GM18508 (cell line): ENCODE results near the gene ELF5.

ENCODE experiments used
- ATAC-seq: cut with Tn5 transposase; IDR thresholded peaks from one replicate; pipeline ENCODE4 v1.9.1; 2021; ENCODE audit warnings: moderate number of reproducible peaks; ENCODE audit not compliant: insufficient read depth, unreplicated experiment

ELF5 gene

DNA sequence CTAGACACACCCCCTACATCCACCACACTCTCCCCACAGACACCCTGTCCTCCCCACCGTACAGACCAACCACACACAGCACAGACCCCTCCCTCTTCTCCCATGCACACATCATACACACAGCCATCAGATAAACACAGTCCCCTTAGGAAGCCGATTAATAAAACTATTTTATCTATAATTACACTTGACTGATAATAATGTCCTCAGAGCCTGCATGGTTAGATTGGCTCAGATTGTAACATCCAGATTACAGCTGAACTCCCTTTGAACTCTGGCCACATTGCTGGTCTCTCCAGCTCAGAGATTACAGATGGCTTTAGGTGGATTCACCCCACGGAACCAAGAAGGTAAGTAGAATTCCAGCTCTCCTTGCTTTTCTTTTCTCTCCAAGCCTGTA is 9.5 kb upstream of the ELF5 start:
- no peak for ATAC-seq

DNA sequence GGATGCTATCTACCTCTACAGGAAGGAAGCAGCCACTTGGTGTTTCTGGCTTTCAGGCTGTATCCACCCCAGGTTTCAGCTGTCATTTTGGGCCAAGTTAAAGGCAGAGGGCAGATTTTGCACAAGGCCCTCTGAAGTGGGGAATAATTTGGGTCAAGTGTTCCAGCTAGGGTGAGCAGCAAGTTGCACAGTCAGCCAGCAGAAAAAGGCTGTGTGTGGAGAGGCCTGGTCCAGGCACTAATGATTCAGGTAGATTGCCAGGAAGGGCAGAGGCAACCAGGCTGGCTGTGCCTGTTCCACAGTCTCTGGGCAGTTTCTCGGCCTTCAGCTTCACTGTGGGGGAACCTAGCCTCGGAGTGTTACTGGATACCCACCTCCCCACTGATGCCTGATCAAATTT is 8.6 kb upstream of the ELF5 start:
- ATAC-seq, result no peak

DNA sequence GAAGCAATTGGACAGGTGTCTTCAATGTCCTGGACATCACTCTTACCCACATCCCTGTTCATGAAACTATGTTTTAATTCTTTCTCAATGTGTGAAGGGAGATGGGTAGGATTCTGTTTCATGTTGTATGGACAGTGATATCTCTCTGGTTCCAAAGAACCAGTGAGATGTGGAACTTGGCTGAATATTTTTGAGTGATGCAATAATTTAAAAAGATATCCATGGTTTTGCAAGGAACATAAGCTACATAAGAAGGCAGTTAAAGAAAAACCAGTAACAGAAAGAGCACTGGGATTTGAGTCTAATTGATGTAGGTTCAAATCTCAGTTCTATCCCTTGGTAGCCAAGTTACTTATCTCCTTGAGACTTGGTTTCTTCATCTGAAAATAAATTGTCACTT is 7.7 kb upstream of the ELF5 start:
- no peak for ATAC-seq

DNA sequence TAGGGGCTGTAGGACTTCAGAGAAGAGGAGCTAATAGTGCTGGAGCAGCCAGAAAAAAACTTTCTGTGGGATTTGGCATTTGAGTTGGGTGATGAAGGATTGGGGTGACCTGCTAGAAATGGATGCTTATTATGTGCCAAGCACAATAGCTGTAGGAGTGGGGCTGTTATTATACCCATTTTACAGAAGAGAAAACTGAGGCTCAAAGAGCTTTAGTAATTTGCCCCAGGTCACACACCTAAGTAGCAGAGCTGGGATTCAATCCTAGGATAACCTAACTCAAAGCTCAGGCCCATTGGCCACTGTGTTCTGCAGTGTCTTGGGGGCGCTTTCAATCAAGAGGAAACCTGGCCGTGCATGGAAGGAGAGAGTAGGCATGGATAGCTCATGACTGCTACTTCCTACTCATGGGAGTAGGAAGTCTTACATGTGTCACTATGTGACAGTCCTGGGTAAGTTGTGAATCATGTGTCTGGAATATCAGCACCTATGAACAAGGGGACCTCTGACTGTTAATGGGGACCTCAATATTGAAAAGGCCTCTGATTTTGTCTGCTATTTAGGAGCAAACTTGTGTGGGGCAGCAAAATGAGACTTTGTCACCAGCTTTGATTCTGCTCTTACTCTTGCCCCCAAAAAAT is 6.1 kb upstream of the ELF5 start:
- ATAC-seq, result no peak

DNA sequence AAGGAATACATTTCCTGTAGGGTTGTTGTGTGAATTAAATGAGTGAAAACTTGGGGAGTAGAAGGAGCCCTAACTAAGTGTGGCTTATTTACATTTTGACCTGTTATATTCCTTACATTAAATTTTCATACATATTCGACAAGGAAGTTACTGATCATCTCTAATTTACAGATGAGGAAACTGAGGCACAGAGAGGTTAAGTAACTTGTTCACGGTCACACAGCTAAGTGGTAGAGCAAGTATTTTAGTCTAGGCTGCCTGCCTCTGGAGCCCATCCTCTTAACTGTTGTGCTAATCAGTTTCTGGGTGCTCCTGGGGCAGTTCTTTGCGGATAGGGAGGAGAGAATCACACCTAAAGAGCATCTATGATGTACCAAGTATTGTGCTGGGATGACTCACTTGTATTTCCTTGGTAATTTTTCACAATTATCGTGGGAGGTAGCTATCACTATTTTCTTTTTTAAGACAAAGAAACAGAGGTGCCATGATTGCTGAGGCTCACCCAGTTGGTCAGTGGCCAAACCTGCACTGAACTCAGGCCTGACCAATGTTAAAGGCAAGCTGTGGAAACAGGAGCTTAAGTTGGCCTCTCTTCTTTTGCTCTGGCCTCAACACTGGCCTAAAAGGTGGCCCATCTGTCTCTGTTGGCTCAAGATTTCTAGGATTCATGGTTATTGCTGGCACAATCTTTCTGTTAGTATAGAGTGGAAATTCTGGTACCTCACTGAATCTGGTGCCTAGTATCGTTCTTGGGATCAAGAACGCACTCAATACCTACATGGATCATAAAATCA is 2.9 kb upstream of the ELF5 start:
- no peak for ATAC-seq

DNA sequence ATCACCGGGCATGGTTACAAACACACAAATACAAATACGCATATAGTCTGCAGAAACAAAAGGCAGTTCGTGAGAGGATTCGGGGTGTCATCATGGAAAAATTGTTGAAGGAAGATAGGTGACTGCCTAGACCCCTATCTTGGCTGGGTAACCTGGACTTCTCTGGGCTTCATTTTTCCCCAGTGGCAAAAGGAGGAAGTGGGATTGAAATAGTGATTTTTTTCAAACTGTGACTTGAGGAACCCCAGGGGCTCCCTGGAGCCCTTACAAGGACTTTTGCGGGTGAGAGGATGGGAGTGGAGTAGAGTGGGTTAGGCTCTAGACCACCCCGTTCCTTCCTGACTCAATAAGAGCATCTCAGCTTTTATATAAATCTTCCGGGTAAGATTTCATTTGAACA is 1.0 kb upstream of the ELF5 start:
- no peak for ATAC-seq

DNA sequence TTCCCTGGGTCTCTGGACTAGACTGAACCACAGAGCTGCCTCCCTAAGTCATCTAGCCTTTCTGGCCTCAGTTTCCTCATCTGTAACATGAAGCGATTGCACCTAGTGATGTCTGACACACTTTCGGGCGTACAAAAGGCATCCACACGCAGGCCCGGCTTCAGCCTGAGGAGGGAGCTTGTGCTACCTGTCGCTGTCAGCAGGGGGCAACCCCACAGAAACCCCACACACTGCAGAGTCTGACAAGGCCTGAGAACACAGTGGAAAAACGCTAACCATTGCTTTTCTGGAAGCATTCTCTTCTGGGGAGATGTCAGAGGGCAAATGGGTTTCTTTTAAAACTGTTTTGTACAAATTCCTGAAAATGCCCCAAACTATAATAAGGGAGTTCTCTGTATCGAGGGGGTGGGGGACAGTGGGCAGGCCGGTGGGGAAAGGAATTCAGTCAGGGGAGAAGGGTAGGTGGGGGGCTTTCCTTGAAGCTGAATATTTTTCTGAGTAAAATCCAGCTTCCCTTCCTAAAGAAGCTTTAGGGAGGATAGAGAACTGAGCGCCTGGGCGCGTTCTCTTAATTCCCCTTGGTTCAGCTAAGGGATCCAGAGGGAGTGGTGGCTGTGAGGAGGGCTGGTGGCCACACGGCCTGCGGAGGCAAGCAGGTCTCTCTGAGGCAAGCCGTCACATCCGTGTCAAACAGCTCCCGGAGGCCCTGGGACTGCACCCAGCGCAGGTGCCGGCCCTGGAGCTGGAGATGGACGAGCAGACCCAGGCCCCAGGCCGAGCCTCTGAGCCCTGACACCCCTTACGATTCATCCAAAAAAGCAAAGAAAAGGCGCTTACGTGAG is 533 bp downstream of the ELF5 start:
- peak; percentile 86 for ATAC-seq

DNA sequence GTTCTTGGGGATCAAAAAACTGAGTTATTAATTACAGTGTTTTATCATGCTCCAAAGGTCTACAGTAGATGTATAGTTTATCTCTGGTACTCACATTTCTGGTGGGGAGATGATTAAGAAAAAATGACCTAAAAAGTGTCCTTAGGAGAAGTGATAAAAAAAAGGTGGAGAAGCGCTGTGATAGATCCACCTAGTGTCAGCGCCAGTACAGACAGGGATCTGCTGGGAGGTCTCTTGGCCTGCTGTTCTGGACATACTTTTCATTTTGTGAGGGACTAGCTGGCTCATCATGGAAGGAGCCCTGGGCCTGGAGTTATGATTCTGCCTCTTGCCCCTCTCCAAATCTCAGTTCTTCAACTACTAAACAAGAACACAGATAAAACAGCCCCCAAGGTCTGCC is 2.9 kb downstream of the ELF5 start:
- ATAC-seq, result no peak

DNA sequence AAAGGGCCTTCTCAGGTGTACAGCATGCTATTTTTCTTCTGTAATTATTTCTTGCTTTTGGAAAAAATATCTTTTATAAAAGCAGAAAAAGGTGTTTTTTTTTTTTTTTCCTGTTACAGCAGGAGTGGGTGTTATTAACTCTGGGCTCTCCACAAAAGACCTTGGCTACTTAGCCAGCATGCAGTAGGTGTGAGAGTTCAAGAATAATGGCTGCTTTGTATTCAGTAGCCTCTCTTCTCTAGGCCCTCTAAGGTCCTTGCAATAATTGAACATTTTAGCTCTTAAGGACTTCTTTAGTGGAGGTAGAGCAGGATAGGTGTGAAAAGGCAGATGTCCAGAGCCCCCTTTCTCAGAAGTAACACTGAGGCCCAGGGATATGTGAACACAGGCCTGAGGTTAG is 3.4 kb downstream of the ELF5 start:
- no peak for ATAC-seq

DNA sequence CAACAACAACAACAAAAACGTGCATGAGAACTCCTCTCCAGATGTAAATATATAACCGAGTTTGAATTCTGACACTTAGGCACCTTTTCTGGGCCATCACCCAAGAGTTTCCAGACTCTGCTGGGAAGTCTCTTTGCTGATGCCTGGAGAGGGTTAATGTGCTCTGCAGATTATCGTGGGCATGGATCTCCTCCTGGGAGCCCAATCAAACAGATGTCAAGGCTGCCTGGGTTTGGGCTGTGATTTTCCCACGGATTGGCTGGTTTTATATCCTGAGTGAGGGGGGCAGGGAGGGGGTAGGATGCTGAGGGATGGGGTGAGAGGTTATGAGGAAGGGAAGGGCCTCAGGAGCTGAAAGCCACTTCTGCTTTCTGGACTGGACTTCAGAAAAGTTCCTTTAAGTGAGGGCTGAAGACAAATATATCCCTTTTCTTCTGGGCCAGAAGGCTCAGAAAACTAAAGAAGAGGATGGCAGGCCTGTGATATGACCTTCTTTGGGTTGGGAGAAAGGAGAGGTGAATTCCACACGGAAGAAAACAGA is 4.2 kb downstream of the ELF5 start:
- ATAC-seq, result no peak

DNA sequence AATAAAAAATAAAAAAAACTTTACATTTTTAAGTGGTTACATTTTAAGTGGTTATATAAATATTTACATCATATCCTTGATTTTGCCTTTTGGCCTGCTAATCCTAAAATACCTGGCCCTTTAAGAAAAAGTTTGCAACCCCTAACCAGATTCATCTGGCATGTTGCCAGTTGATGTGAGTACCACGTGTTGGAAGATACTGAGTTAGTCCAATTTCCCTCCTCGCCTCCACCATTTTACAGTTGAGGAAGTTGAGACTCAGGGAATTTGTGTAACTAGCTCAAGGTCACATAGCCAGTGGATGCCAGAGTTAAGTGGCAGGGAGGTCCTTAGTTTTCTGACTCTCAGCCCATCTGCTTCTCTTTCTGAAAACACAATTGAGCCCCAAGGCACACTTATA is 5.1 kb downstream of the ELF5 start:
- ATAC-seq, result no peak

DNA sequence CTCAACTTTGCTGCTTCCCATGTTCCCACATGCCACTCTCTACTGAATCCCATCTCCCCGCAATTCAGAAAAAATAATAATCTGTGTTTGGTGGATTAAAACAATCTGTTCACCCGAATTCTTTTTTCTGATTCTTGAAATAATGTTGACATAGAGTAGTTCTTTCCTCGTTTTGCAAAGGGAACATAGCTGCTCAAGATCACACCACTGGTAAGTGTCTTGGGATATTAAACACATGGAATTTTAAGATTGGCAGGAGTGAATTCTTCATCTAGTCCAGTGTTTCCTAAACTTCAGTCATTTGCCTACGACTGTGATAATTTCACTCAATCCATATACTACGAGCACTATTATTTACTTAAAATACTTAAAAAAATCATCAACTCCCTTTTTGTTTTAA is 6.0 kb downstream of the ELF5 start:
- no peak for ATAC-seq

DNA sequence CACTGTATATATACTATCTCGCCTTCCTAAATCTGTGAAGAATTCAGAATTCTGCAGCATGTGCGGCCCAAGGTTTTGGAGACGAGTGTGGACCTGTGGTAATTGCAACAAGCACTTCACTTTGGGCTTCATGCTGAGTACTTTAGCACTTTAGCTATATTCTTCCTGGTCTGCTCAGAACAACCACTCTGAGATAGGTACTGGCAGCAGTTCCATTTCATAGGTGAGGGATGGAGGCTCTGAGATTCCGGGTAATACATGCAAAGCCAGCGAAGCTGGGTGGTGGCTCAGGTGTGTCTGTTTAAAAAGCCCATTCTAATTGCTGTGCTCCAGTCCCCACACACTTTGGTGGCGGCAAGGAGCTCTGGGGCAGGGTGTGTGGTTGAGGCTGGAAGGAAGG is 6.4 kb downstream of the ELF5 start:
- ATAC-seq, result no peak

DNA sequence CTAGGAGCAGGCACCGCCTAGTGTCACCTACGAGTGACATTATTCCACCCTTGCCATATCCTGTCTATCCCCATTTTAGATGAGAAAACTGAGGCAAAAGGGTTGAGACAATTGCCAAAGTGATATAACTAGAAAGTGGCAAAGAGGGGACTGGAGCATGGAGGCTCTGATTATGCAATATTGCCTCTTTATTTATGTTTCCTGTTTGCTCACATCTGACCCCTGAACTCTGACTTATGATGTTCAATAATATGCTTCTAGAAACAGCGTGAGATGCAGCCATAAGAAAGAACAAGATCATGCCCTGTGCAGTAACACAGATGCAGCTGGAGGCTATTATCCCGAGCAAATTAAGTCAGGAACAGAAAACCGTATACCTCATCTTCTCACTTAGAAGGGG is 7.7 kb downstream of the ELF5 start:
- no peak for ATAC-seq

DNA sequence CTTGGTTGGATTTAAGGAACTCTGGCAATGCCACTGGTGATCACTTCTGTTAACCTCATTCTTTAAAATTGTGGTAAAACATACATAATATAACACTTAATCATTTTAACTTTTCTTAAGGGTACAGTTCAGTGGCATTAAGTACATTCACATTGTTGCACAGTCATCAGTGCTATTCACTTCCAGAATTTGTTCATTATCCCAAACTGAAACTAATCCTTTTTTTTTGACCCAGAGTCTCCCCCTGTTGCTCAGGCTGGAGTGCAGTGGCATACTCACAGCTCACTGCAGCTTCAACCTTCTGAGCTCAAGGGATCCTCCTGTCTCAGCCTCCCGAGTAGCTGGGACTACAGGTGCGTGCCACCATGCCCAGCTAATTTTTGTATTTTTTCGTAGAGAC is 10.6 kb downstream of the ELF5 start:
- ATAC-seq, result no peak

DNA sequence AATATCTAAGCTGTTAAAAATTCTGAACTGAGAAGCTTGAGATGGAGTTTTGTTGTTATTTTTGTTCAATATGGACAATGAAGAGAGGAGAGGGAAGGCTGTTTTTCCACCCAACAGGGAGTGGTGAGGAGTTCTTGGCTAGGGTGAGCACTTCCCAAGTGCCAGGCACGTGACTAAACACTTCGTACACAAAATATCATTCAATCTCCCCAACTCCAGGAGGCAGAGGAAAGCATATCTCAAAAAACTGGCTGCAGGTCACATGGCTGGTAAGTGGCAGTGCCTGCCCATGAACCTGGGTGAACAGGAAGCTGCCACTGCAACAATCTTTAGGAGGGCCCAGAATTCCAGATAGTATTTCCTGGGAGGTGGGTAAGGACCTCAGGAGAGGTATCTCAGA is 11.6 kb downstream of the ELF5 start:
- ATAC-seq, result no peak

DNA sequence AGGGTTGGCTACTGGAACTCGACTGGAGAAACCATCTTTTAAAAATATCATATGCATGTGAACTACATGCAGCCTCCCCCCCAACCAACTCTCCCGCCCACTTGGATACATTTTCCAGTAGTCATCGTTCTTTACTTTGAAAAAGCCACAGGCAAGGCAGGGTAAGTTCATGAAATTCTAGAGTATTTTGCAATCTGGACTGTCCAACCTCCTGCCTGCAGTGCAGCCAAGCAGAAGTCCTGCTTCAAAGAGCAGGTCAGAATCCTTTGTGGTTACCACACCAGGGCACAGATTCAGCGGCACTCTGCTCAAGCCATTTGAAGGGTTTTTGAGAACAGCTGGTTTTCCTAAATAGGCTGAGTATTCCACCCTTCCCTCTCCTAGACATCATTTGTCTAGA is 12.1 kb downstream of the ELF5 start:
- no peak for ATAC-seq

DNA sequence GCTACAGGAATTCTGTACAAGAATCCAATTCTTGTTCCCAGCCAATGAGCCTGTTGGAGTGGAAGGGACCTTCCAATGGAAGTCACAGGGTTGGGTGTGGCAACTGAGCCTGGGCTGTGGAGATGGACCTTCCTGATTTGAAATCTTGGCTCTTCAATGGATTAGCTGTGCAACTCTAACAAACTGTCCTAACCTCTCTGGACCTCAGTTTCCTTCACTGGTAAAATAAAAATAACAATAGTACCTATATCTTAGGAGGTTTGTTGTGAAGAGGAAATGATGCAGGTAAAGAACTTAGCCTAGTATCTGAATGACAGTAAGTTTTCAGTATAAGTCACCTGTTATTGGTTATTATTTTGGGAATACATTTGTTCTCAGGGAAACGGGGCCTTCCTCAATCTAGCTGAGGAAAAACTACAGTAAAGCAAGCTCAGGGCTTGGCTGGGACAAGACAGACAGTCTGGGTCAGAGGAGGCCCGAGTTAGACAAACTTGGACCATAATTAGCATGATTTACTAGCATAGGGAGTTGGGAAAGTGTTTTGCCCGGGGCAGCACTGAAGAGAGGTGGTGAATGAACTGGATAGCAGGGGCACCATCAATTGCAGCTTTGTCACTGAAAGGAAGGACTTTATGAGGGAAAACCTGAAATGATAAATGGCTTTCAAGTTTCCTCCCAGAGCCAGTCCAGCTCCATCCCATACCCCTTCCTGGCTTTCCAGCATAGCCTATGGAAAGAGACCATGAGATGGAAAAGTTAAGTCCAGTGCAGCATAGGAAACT is 13.7 kb downstream of the ELF5 start:
- no peak for ATAC-seq

DNA sequence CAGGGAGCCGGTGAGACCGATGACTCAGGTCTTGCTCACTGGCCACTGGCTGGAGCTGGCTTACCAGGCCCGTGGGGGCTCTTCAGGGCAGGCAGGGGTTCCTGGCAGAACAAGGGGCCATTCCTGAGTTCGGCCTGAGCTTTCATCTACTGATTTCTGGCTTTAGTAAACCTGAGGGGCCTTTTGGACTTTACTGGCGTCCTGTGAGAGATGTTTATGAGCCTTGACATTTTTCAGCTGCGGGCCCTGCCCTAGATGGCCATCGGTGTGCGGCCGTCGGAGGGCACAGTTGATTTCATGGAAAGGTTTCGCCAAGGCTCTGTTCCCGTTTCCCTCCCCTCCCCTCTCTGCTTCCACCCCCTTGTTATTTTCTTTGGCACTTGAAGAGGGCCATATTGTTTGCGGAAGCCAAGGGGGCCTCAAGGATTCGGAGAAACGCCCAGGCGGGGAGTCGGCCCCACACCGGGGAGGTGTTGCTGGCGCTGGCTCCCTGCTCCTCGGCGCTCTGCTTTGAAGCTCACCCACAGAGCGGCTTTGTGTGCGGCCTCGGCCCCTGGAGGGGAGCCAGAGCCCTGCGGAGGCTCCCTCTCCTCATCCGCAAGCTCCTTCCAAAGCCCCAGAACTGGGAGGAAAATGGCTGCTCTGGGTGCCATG is 17.7 kb downstream of the ELF5 start:
- ATAC-seq, result no peak

DNA sequence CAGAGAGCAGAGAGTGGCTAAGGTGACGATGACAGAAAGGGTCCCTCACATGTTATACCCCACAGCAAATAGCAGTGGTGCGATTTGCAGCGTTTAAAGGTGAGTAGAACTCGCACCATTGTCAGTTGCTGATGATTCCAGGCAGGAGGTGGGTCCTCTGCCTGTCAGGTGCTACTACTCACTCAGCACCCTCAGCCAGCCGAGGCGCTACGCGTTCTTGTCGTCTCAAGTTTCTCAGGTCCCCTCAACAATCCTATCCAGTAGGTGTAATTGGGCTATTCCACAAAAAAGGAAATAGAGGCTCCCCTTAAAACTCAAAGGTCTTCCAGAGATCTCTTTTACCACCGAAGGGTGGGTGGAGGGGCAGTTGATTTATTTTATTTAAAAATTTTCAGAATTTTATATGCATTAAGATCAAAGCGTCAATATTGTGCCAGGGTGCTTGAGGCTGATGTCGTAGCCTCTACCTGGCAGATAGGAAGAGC is 18.3 kb downstream of the ELF5 start:
- no peak for ATAC-seq
